Activated CD8-positive, alpha-beta memory T cell treated with anti-CD3 and anti-CD28 coated beads, Interleukin-2, amount 10 ng/mL, durations not matched to agents 7 days and 5 days (primary cell): ENCODE data around the gene TNS1. TPM values are rescaled to one million over a fixed set of nuclear protein-coding genes. Genes with fewer than 3 reads are reported as not detected.
"Not testable (repeated sequence)": the region's sequence is repeated elsewhere in the genome, so short reads cannot be mapped to it uniquely, and the experiment has no call there.

Source experiments
- ATAC-seq: fragments of 150-1000 bp; cut with Tn5 transposase; one replicate; pipeline ENCODE4 v1.10.0; 2021; ENCODE audit warnings: moderate library complexity
- CTCF ChIA-PET: fragments of 350-600 bp; sonication (Branson Sonifier 250); formaldehyde crosslinking; loops from one replicate; lab custom pipeline; 2021; ENCODE audit warnings: antibody characterized with exemption; lab: Charles Lee
- DNase-seq: peaks from one replicate; pipeline ENCODE4 v3.0.0-alpha.2; 2020
- H3K27ac Mint-ChIP-seq: one replicate; pipeline ENCODE4 v1.8.0; 2021; ENCODE audit warnings: mild to moderate bottlenecking, mixed read lengths
- H3K27me3 Mint-ChIP-seq: one replicate; pipeline ENCODE4 v1.8.0; 2021; ENCODE audit warnings: mixed read lengths
- H3K36me3 Mint-ChIP-seq: one replicate; pipeline ENCODE4 v1.8.0; 2021; ENCODE audit warnings: mild to moderate bottlenecking, mixed read lengths
- H3K4me1 Mint-ChIP-seq: one replicate; pipeline ENCODE4 v1.8.0; 2021; ENCODE audit warnings: mixed read lengths
- H3K4me3 Mint-ChIP-seq: one replicate; pipeline ENCODE4 v1.8.0; 2021; ENCODE audit warnings: mild to moderate bottlenecking, moderate library complexity, mixed read lengths
- H3K9me3 Mint-ChIP-seq: one replicate; pipeline ENCODE4 v1.8.0; 2022; ENCODE audit warnings: low read depth, mixed read lengths
- total RNA-seq, 2 experiments: library from RNA; stranded (reverse); gene quantifications; one replicate each; pipeline ENCODE4 v1.2.3, GENCODE V29; 2021

The TNS1 gene
- total RNA-seq, 2 experiments from 2014 or later, result 1.4 to 4.4 TPM

- H3K27me3 Mint-ChIP-seq, CTCF ChIA-PET, H3K4me1 Mint-ChIP-seq, H3K27ac Mint-ChIP-seq, H3K9me3 Mint-ChIP-seq, DNase-seq, H3K36me3 Mint-ChIP-seq, H3K4me3 Mint-ChIP-seq, ATAC-seq: not testable (repeated sequence)
These were observed 16.0 kb upstream of the TNS1 start for GRCh38 chr2:218018842-218019125.

- no peaks in the 10 kb centered on the region for H3K9me3 Mint-ChIP-seq
- no peak for DNase-seq
- CTCF ChIA-PET, result no interaction called here
These were observed 14.6 kb upstream of the TNS1 start for GRCh38 chr2:218017211-218018053.

GRCh38 chr2:218016810-218017209 is 14.0 kb upstream of the TNS1 start:
- Mint-ChIP-seq H3K4me1 (no peaks in the 10 kb centered on the region), H3K9me3 (no peaks in the 10 kb centered on the region), H3K4me3 (no peak overlapping the region), H3K27ac (no peak overlapping the region), H3K27me3 (peaks cover 16% of the 10 kb centered on the region), H3K36me3 (no peaks in the 10 kb centered on the region)
- ATAC-seq, result no peak
- DNase-seq, result no peak
- CTCF ChIA-PET, result no interaction called here

More at GRCh38 chr2:218017211-218018053, 14.6 kb upstream of the TNS1 start:
- no peak for ATAC-seq
- Mint-ChIP-seq H3K4me3 (no peak overlapping the region), H3K4me1 (no peaks in the 10 kb centered on the region), H3K36me3 (no peaks in the 10 kb centered on the region), H3K27ac (no peak overlapping the region), H3K27me3 (peaks cover 10% of the 10 kb centered on the region)

- H3K36me3 Mint-ChIP-seq, result no peaks in the 10 kb centered on the region
- CTCF ChIA-PET, result interaction anchor here (1.2 kb wide), 1 partner anchor 226 kb away, joined by 3 read pairs; no protein-coding TSS in a partner anchor
- ATAC-seq, result no peak
These were observed 13.1 kb upstream of the TNS1 start for GRCh38 chr2:218015586-218016521.

GRCh38 chr2:218014706-218015585 is 12.2 kb upstream of the TNS1 start:
- Mint-ChIP-seq H3K27ac (no peak overlapping the region), H3K27me3 (peaks cover 27% of the 10 kb centered on the region), H3K36me3 (no peaks in the 10 kb centered on the region), H3K4me1 (peaks cover 3% of the 10 kb centered on the region), H3K9me3 (no peaks in the 10 kb centered on the region), H3K4me3 (no peak overlapping the region)
- ATAC-seq, result no peak
- CTCF ChIA-PET, result interaction anchor here (1.2 kb wide), 1 partner anchor 225 kb away, joined by 3 read pairs; no protein-coding TSS in a partner anchor
- DNase-seq, result no peak

More at GRCh38 chr2:218015586-218016521, 13.1 kb upstream of the TNS1 start:
- H3K27me3 Mint-ChIP-seq, result peaks cover 24% of the 10 kb centered on the region
- H3K4me3 Mint-ChIP-seq, result no peak overlapping the region
- no peaks in the 10 kb centered on the region for H3K4me1 Mint-ChIP-seq
- no peak overlapping the region for H3K27ac Mint-ChIP-seq
- no peak for DNase-seq
- no peaks in the 10 kb centered on the region for H3K9me3 Mint-ChIP-seq

GRCh38 chr2:218013289-218013688 is 10.5 kb upstream of the TNS1 start:
- no peaks in the 10 kb centered on the region for H3K9me3 Mint-ChIP-seq

GRCh38 chr2:218012284-218012683 is 9.5 kb upstream of the TNS1 start:
- no peak overlapping the region for H3K4me3 Mint-ChIP-seq
- H3K36me3 Mint-ChIP-seq, result no peaks in the 10 kb centered on the region
- ATAC-seq (no peak), DNase-seq (no peak)
- H3K27ac Mint-ChIP-seq, result no peak overlapping the region
- peaks cover 4% of the 10 kb centered on the region for H3K4me1 Mint-ChIP-seq
- H3K27me3 Mint-ChIP-seq, result peaks cover 44% of the 10 kb centered on the region
- CTCF ChIA-PET, result no interaction called here
- H3K9me3 Mint-ChIP-seq, result no peaks in the 10 kb centered on the region

More at GRCh38 chr2:218013289-218013688, 10.5 kb upstream of the TNS1 start:
- Mint-ChIP-seq H3K27me3 (peaks cover 43% of the 10 kb centered on the region), H3K4me1 (peaks cover 4% of the 10 kb centered on the region), H3K4me3 (no peak overlapping the region), H3K36me3 (no peaks in the 10 kb centered on the region), H3K27ac (no peak overlapping the region)
- ATAC-seq (no peak), DNase-seq (no peak)
- CTCF ChIA-PET, result no interaction called here

GRCh38 chr2:218011653-218012040 is 8.9 kb upstream of the TNS1 start:
- ATAC-seq, result no peak
- H3K4me1 Mint-ChIP-seq, result peaks cover 4% of the 10 kb centered on the region
- H3K36me3 Mint-ChIP-seq, result no peaks in the 10 kb centered on the region
- no peak overlapping the region for H3K4me3 Mint-ChIP-seq
- H3K9me3 Mint-ChIP-seq, result no peaks in the 10 kb centered on the region
- CTCF ChIA-PET, result no interaction called here
- no peak overlapping the region for H3K27ac Mint-ChIP-seq
- H3K27me3 Mint-ChIP-seq, result peaks cover 44% of the 10 kb centered on the region
- no peak for DNase-seq

GRCh38 chr2:218010984-218011652 is 8.3 kb upstream of the TNS1 start:
- DNase-seq (no peak), ATAC-seq (peak; percentile 7)
- H3K4me1 Mint-ChIP-seq, result peaks cover 4% of the 10 kb centered on the region
- H3K9me3 Mint-ChIP-seq, result no peaks in the 10 kb centered on the region
- no peak overlapping the region for H3K4me3 Mint-ChIP-seq
- CTCF ChIA-PET, result interaction anchor here (1.0 kb wide), 1 partner anchor 124 kb away, joined by 3 read pairs; no protein-coding TSS in a partner anchor
- no peak overlapping the region for H3K27ac Mint-ChIP-seq
- H3K36me3 Mint-ChIP-seq, result no peaks in the 10 kb centered on the region
- H3K27me3 Mint-ChIP-seq, result peaks cover 44% of the 10 kb centered on the region

- peaks cover 4% of the 10 kb centered on the region for H3K4me1 Mint-ChIP-seq
- H3K9me3 Mint-ChIP-seq, result no peaks in the 10 kb centered on the region
- CTCF ChIA-PET, result interaction anchor here (1.0 kb wide), 1 partner anchor 124 kb away, joined by 3 read pairs; no protein-coding TSS in a partner anchor
- H3K27me3 Mint-ChIP-seq, result peaks cover 44% of the 10 kb centered on the region
- no peak overlapping the region for H3K4me3 Mint-ChIP-seq
- H3K36me3 Mint-ChIP-seq, result no peaks in the 10 kb centered on the region
- DNase-seq, result no peak
- no peak overlapping the region for H3K27ac Mint-ChIP-seq
- peak; percentile 77 for ATAC-seq
These were observed 7.6 kb upstream of the TNS1 start for GRCh38 chr2:218010140-218010983.

GRCh38 chr2:218009765-218010139 is 7.0 kb upstream of the TNS1 start:
- H3K4me1 Mint-ChIP-seq, result peaks cover 4% of the 10 kb centered on the region
- DNase-seq, result no peak
- H3K27ac Mint-ChIP-seq, result no peak overlapping the region
- CTCF ChIA-PET, result interaction anchor here (1.0 kb wide), 1 partner anchor 16 kb away, joined by 4 read pairs; no protein-coding TSS in a partner anchor
- H3K4me3 Mint-ChIP-seq, result no peak overlapping the region
- H3K36me3 Mint-ChIP-seq, result no peaks in the 10 kb centered on the region
- peaks cover 44% of the 10 kb centered on the region for H3K27me3 Mint-ChIP-seq
- no peak for ATAC-seq
- no peaks in the 10 kb centered on the region for H3K9me3 Mint-ChIP-seq
